G401.6 (cell line): Measurements from ENCODE around the gene BEST4.
"Not testable (repeated sequence)": the region's sequence is repeated elsewhere in the genome, so short reads cannot be mapped to it uniquely, and the experiment has no call there.

Experiments used
- FAIRE-seq: peaks from 2 replicates; lab custom pipeline; 2012; peaks lifted over from hg19 to GRCh38; lab: Jason Lieb, UNC

BEST4 gene

DNA sequence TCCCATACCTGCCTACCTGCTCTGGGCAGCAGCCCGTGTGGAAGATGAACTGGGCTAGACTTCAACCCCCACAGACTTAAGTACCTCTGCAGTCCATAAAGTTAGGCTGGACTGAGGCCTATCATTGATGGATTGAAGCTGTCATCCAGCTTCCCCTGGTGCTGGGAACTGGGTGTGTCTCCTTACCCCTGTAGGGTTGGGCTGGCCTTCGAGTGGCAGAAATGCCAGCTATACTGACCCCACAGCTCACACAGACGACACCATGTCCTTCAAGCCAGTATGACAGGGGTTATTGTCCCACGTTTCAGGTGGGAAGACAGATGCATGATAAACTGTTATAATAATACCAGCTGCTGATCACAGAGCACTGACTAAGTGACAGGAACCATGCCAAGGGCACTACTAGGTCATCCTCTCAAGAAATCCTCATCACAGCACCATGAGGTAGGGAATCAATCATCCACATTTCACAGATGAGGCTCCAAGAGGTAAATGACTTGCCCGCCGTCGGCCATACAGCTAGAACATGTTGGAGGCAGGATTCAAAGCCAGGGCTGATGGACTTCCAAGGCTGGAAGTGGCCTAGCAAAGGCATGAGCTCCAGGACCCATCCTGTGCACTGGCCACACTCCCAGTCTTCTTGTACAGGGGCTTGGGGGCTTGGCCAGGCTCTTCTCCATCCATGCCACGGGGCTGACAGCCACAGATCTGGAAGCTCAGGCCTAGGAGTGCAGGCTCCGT lies at the start of gene BEST4:
BEST4 (minus strand) TSS at position 51 of the 741 bp plus-strand sequence. CDS start 465 bp downstream, outside the sequence.
- FAIRE-seq: no peak

- FAIRE-seq: peak; percentile 89
Measured at GRCh38 chr1:44835738-44836675, 48.0 kb upstream of the BEST4 start.

DNA sequence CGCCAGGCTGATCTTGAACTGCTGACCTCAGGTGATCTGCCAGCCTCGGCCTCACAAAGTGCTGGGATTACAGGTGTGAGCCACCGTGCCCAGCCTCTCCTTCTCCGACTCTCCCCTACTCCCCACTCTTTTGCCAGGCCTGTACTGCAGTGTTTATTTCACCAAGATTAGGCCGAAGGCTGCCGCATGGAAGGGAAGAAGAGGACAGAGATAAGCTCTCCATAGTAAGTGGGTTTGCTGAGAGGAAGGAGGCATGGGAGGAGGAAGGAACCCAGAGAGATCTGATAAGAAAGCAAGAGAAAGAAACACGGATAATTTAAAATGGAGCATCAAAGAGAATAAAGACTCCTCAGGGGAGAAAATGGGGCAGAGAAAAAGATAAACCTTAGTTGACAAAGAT lies 46.4 kb upstream of the BEST4 start:
- no peak for FAIRE-seq

GRCh38 chr1:44832056-44832705 lies 44.2 kb upstream of the BEST4 start:
- FAIRE-seq: no peak

- no peak for FAIRE-seq
Measured at GRCh38 chr1:44831516-44831915, 43.5 kb upstream of the BEST4 start.

DNA sequence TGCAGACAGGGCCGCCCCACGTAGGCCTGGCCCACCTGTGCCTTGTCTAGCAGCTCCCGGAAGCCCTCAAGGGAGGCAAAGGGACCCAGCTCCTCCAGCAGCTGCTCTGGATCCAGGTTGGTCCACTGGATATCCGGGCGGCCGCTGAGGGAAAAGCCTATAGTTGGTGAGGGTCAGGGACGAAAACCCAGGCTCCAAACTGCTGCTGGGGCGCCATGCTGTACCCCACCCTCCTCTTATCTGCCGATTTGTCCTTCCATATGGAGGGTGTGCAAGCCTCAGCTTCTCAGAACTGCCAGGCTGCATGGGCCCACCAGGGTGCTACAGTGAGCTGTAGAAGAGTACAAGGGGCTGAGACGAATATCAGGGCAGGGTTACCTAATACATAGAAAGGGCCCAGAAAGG lies 42.9 kb upstream of the BEST4 start:
- no peak for FAIRE-seq

DNA sequence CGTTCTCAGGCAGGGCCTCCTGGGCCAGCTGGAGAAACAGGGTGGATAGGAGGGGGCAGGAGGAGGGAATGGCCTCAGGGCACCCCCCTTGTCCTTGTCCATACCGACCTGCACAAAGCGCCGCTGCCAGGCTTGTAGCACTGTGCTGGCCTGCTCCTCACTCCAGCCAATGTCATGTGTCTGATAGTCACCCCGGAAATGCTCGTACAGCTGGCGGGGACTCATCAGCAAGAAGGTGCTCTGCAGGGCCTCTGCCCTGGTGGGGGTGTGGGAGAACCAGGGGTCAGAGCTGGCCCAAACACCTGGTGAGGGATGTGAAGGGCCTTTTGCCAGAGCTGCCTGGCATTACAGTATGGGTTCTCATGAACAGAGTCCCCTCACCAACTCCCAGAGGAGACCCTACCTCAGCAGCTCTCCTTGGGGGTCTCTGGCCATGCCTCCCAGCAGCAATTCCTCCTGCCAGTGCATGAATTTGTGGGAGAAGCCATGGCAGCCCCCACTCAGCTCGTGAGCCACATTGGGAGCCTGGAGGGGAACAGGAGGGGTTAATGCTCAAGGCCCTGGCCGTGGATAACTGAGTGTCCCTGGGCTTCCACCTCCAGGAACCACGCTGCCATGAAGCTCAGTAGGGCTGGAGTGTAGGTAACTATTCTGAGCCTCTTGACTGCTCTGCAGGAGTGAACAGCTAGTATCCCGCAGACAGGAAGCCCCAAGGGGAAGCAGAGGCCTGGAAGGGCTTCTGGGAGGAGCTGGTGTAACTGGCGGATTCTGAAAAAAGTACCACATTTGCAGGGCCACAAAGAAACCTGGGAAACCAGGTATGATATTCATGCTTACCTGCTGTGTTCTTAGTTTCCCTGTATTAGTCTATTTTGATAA lies 41.8 kb upstream of the BEST4 start:
- FAIRE-seq: no peak

GRCh38 chr1:44828841-44829440 lies 41.0 kb upstream of the BEST4 start:
- no peak for FAIRE-seq

GRCh38 chr1:44828003-44828651 lies 40.2 kb upstream of the BEST4 start:
- no peak for FAIRE-seq

DNA sequence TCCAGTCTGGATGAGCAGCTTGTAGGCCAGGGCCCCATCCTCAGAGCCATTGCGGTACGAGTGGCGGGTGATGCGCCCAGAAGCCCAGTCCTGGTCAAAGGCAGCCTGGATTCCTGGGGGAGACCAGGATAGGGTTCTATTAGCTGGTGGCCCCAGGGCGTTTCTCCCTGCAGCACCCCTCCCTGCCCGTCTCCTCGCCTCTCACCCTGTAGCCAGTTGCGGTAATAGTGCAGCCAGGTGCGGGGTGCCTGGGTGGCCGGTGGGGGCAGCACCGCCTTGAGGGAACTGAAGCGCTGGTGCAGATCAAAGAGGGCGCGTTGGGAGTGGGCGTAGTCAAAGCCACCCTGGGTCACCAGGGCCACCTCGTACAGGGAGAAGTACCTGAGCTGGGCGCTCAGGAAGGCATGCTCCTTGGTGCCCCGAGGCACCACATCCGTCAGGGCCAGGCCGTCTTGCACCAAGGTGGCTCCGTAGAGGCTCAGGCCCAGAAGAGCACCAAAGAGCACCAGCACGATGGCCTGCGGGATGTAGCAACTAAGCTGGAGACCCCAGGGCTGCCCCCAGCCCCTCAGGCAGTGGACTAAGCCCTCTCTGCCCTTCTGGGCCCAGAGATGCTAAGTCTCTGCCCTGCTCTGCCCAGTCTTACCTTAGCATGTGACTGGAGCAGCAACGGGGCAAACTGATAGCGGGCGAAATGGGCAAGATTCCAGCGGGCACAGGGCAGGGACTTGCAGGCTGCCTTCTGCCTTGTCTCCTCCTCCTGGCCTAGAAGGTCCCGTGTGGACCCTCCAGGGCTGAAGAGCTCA lies 39.4 kb upstream of the BEST4 start:
- FAIRE-seq: no peak

GRCh38 chr1:44826375-44827196 lies 38.6 kb upstream of the BEST4 start:
- no peak for FAIRE-seq

- not testable (repeated sequence) for FAIRE-seq
Measured at GRCh38 chr1:44824392-44824791, 36.4 kb upstream of the BEST4 start.

DNA sequence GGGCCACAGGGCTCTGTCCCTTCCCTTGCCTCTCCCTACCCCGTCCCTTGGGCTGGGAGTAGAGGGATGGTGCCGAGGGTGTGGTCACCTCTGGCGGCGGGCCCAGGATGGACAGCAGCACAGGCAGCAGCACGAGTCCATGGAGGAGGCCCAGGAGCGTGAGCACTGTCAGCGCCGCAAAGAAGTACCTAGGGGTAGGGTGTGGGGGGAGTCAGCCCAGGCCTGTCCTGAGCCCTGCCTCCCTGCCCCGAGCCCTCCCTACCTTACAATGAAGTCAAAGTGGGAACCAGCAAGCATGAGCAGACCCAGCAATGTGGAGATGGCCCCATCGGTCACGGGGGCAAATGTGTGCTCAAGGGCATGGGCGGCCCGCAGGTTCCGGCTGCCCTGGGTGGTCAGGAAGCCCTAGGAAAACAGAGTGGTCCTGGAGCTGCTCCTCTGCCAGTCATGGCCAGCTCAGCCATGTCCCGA lies 35.0 kb upstream of the BEST4 start:
- no peak for FAIRE-seq

DNA sequence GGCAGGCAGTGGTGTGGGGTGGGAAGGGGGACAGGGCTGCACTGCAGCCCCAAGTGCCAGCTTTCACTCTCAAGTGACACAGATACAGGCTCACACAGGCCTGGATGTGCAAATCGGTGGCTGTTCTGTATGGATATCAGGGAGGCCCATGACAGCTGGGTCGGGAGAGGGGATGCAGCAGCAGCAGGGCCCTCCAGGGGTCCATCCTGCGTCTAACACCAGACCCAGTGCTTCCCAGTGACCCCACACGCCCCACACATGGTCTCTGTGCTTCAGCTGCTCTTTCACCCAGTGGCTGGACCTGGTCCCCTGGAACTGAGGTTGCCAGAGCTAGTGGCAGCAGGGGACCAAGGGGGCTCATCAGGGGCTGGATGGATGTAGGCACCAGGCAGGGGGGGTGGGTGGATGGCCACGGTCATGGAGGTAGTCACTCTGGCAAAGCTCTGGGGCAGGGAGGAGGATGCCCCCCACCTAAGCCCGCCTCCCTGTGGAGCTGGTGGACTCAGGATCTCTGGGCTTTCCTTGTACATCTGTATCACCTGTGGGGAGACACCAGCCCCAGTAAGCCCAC lies 34.2 kb upstream of the BEST4 start:
- FAIRE-seq: no peak

GRCh38 chr1:44821240-44821715 lies 33.3 kb upstream of the BEST4 start:
- FAIRE-seq: no peak

GRCh38 chr1:44820328-44821239 lies 32.6 kb upstream of the BEST4 start:
- no peak for FAIRE-seq

DNA sequence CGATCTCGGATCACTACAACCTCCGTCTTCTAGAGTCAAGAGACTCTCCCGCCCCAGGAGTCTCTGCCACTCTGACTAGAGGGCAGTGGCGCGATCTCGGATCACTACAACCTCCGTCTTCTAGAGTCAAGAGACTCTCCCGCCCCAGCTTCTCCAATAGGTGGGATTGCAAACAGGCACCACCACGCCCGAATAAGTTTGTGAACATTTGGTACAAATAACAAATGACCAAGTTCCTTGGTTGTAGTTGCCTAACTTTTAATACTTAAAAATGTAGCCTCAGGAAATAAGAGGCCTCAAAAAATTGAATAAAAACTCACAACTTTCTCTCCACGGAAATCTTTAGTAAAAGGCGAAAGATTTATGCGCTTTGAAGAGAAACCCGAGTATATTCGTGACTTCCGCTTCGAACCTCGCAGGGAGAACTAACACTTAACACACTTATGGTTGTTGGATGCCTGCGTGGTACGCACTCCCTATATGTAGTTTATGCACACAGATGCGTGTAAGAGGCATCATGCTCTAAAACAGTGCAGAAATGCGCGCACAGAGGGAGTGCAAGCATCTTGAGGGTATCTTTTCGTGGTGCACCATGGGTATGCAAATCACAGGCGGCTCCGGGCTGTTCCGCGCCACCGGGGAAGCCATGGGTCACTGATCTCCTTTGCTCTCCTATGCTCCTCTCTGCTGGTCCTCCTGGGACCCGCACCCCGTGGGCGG lies 31.8 kb upstream of the BEST4 start:
- FAIRE-seq: peak; percentile 98
